IMR-90 (cell line): ENCODE results near the gene JMJD6.

Source experiments
- BHLHE40 ChIP-seq: fragments of 150-350 bp; IDR thresholded peaks from 2 replicates; pipeline ENCODE4 v1.6.1; 2016; ENCODE audit warnings: mild to moderate bottlenecking, low read depth, low read length
- CHD1 ChIP-seq: IDR thresholded peaks from 2 replicates; pipeline ENCODE4 v1.6.1; 2012; ENCODE audit warnings: low read depth, low read length, improper control_type of control experiment
- CTCF ChIP-seq: conservative IDR thresholded peaks from 2 replicates; pipeline ENCODE4 v1.5.1; 2012; ENCODE audit warnings: mild to moderate bottlenecking, low read depth, low read length, improper control_type of control experiment
- FOS ChIP-seq: fragments of 150-350 bp; IDR thresholded peaks from 2 replicates; pipeline ENCODE4 v1.6.1; 2016; ENCODE audit warnings: low read depth, low read length
- MAFK ChIP-seq: IDR thresholded peaks from 2 replicates; pipeline ENCODE4 v1.6.1; 2012; ENCODE audit warnings: low read depth, low read length, improper control_type of control experiment
- MAZ ChIP-seq: IDR thresholded peaks from 2 replicates; pipeline ENCODE4 v1.6.1; 2012; ENCODE audit warnings: low read depth, mild to moderate bottlenecking, low read length, improper control_type of control experiment, moderate library complexity, borderline replicate concordance
- NFE2L2 ChIP-seq: fragments of 150-350 bp; IDR thresholded peaks from 2 replicates; pipeline ENCODE4 v1.6.1; 2016; ENCODE audit warnings: low read depth, mild to moderate bottlenecking, low read length
- POLR2A ChIP-seq: IDR thresholded peaks from 2 replicates; pipeline ENCODE4 v1.6.1; 2012; ENCODE audit warnings: mild to moderate bottlenecking, low read depth, low read length
- RAD21 ChIP-seq: IDR thresholded peaks from 2 replicates; pipeline ENCODE4 v1.6.1; 2012; ENCODE audit warnings: low read length, improper control_type of control experiment
- RCOR1 ChIP-seq: IDR thresholded peaks from 2 replicates; pipeline ENCODE4 v1.6.1; 2012; ENCODE audit warnings: mild to moderate bottlenecking, low read length, improper control_type of control experiment; ENCODE audit not compliant: insufficient replicate concordance
- RFX5 ChIP-seq: IDR thresholded peaks from 2 replicates; pipeline ENCODE4 v1.8.0; 2012; ENCODE audit warnings: low read depth, mild to moderate bottlenecking, low read length, moderate library complexity
- SMC3 ChIP-seq: fragments of 150-350 bp; IDR thresholded peaks from 2 replicates; pipeline ENCODE4 v1.6.1; 2016; ENCODE audit warnings: low read depth, mild to moderate bottlenecking, antibody characterized with exemption, low read length, moderate library complexity
- TF ChIP-seq, protein P1 (sequence below): fragments of 150-350 bp; IDR thresholded peaks from 2 replicates; pipeline ENCODE4 v1.6.1; 2016; ENCODE audit warnings: low read depth, mild to moderate bottlenecking, low read length, moderate library complexity, borderline replicate concordance

- TF ChIP-seq CTCF (no peak), FOS (no peak), POLR2A (no peak), RCOR1 (no peak), BHLHE40 (no peak), RFX5 (no peak), CHD1 (no peak), RAD21 (no peak), MAFK (no peak), MAZ (no peak), SMC3 (no peak), NFE2L2 (no peak)
- TF ChIP-seq, protein P1, sequence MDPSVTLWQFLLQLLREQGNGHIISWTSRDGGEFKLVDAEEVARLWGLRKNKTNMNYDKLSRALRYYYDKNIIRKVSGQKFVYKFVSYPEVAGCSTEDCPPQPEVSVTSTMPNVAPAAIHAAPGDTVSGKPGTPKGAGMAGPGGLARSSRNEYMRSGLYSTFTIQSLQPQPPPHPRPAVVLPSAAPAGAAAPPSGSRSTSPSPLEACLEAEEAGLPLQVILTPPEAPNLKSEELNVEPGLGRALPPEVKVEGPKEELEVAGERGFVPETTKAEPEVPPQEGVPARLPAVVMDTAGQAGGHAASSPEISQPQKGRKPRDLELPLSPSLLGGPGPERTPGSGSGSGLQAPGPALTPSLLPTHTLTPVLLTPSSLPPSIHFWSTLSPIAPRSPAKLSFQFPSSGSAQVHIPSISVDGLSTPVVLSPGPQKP = no peak
These were observed 26.2 kb downstream of the JMJD6 start for GRCh38 chr17:76700270-76700616.
